Peyer's patch (tissue), 4 donors: ENCODE data around the gene UBAP2.

Experiments used
- POLR2A ChIP-seq, 2 donors: fragments of 450-650 bp; IDR thresholded peaks; one replicate each; pipeline ENCODE4 v1.5.1; 2017; ENCODE audit warnings: antibody characterized with exemption in 2 of 2, mild to moderate bottlenecking in 2 of 2, moderate library complexity in 2 of 2
- TF ChIP-seq, protein P1 (sequence below), 6 experiments: fragments of 450-650 bp in 4 of 6; fragments of 200-600 bp in 2 of 6; sonication (generic) in 1 of 6; IDR thresholded peaks; one replicate each; pipeline ENCODE4 v1.5.1; 2017 to 2019; ENCODE audit warnings: antibody characterized with exemption in 6 of 6, mild to moderate bottlenecking in 3 of 6, moderate library complexity in 1 of 6

DNA sequence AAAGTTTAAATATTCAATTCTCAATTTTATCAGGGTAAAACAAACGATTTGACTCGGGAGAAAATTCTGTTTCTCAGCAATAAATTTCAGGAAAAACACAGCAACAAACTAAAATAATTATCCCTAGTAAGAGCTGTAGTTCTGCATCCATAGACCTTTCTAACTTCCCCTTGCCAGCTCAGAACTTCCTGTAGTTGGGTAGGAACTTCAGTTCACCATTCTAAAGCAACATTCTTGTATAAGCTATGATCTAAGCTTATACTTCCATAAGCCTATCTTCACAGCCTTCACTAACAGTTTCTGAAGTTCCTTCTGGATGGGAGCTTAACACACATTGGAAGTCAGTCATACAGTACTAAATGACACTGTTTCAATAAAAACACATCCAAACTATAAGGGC is 96.6 kb downstream of the UBAP2 start:
- TF ChIP-seq, protein P1, sequence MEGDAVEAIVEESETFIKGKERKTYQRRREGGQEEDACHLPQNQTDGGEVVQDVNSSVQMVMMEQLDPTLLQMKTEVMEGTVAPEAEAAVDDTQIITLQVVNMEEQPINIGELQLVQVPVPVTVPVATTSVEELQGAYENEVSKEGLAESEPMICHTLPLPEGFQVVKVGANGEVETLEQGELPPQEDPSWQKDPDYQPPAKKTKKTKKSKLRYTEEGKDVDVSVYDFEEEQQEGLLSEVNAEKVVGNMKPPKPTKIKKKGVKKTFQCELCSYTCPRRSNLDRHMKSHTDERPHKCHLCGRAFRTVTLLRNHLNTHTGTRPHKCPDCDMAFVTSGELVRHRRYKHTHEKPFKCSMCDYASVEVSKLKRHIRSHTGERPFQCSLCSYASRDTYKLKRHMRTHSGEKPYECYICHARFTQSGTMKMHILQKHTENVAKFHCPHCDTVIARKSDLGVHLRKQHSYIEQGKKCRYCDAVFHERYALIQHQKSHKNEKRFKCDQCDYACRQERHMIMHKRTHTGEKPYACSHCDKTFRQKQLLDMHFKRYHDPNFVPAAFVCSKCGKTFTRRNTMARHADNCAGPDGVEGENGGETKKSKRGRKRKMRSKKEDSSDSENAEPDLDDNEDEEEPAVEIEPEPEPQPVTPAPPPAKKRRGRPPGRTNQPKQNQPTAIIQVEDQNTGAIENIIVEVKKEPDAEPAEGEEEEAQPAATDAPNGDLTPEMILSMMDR (IDR thresholded peaks at IDR 0.05): no peak
- no peak for TF ChIP-seq POLR2A (IDR thresholded peaks at IDR 0.05)
